ENCODE results near the gene SSBP4. TPM values are rescaled to one million over a fixed set of nuclear protein-coding genes. Genes with fewer than 3 reads are reported as not detected.

Gene SSBP4
- total and polyA plus RNA-seq, 2 donors (not counting 1 experiment from before 2014, with no cell fraction given) = 37.0 to 64.2 TPM

DNA sequence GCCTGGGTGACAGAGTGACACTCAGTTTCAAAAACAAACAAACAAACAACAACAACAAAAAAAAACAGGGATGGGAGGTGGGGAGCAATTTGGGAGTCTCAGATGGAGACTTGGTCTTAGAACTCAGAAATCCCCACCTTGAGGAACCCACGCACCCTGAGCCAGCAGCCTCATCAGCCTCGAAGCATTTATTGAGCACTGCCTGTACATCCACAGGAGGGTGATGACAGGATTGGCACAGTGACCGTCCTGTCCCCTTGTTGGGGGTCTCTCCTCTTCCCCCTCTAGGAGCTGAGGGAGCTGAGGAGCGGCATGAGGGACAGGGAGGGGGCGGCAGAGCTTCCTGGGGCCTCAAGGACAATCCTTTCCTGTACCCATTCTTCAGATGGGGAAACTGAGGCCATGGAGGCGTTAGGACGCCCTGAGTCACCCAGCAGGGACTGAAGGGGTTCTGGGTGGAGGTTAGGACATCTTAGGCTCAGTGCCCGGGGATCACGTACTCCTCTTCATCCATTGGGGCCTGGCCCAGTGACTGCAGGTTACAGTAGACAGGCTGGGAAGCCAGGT is 27.6 kb upstream of the SSBP4 start:
- H3K27me3 Mint-ChIP-seq = no peaks in the 10 kb centered on the region

DNA sequence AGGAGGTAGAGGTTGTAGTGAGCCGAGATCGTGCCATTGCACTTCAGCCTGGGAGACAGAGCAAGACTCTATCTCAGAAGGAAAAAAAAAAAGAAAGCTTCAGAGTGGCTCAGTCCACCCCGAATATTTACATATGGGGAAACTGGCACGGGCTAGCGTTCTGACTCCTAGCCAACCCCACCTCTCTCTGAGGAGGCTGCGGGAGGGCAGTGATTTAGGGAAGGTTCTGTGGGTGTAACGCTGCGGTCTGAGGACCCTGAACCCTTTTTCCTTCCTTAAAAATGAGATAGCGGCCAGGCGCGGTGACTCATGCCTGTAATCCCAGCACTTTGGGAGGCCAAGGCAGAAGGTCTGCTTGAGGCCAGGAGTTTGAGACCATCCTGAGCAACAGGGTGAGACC is 26.8 kb upstream of the SSBP4 start:
- TF ChIP-seq, protein P1, sequence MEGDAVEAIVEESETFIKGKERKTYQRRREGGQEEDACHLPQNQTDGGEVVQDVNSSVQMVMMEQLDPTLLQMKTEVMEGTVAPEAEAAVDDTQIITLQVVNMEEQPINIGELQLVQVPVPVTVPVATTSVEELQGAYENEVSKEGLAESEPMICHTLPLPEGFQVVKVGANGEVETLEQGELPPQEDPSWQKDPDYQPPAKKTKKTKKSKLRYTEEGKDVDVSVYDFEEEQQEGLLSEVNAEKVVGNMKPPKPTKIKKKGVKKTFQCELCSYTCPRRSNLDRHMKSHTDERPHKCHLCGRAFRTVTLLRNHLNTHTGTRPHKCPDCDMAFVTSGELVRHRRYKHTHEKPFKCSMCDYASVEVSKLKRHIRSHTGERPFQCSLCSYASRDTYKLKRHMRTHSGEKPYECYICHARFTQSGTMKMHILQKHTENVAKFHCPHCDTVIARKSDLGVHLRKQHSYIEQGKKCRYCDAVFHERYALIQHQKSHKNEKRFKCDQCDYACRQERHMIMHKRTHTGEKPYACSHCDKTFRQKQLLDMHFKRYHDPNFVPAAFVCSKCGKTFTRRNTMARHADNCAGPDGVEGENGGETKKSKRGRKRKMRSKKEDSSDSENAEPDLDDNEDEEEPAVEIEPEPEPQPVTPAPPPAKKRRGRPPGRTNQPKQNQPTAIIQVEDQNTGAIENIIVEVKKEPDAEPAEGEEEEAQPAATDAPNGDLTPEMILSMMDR (IDR thresholded peaks at IDR 0.05) = no peak
- no peak for TF ChIP-seq EZH2 (IDR thresholded peaks at IDR 0.05; ENCODE audit: borderline replicate concordance, insufficient read depth, low read depth, low read length, poor library complexity, severe bottlenecking)
- WGBS (ENCODE audit: insufficient coverage) = 0% methylated on average over 1 of the region's 11 CpGs
- no peak overlapping the region for H3K27ac ChIP-seq (ENCODE audit: low read length in 2 of 2)
- Mint-ChIP-seq H3K4me3 (peak overlapping the region; percentile 50), H3K27me3 (no peaks in the 10 kb centered on the region), H3K9me3 (ENCODE audit: insufficient read depth) (no peaks in the 10 kb centered on the region), H3K4me1 (peaks cover 51% of the 10 kb centered on the region), H3K27ac (no peak overlapping the region)
- H4K20me1 ChIP-seq (ENCODE audit: control insufficient read depth, insufficient read depth, low read length, poor library complexity, severe bottlenecking) = no peaks in the 10 kb centered on the region
- peaks cover 0 to 5% (median under 1%) of the 10 kb centered on the region in 4 experiments for H3K27me3 ChIP-seq (replicated peaks in 1 of 4; ENCODE audit: control extremely low read depth in 1 of 4, control insufficient read depth in 3 of 4, insufficient read depth in 4 of 4, low read length in 3 of 4)
- DNase-seq (peak; percentile 54), ATAC-seq (ENCODE audit: low read depth) (peak; percentile 13)
- H3K9ac ChIP-seq (ENCODE audit: low read length) = no peak overlapping the region
- peaks cover 0 to 3% of the 10 kb centered on the region in 2 experiments for H3K36me3 ChIP-seq (replicated peaks in 1 of 2; ENCODE audit: control extremely low read depth in 1 of 2, control insufficient read depth in 1 of 2, extremely low read depth in 1 of 2, insufficient read depth in 2 of 2, low read length in 1 of 2)
- peak overlapping the region; percentile 55 for H3K4me2 ChIP-seq (replicated peaks; ENCODE audit: low read depth, low read length, poor library complexity, severe bottlenecking)
- peak overlapping the region in 1 of 5 experiments; percentile 55 for H3K4me3 ChIP-seq (ENCODE audit: control extremely low read depth in 1 of 5, extremely low read depth in 1 of 5, insufficient read depth in 1 of 5, low read depth in 2 of 5, low read length in 4 of 5)
- peaks cover 0 to 5% (median 5%) of the 10 kb centered on the region in 3 donors for H3K9me3 ChIP-seq (ENCODE audit: control extremely low read depth in 1 of 3, control insufficient read depth in 2 of 3, insufficient read depth in 1 of 3, low read length in 2 of 3)
- ChIA-PET POLR2A (interaction anchor here (1.0 kb wide), 1 partner anchor 9 kb away, joined by 4 read pairs; no protein-coding TSS in a partner anchor), CTCF (interaction anchor here (0.6 to 10.6 kb wide), 3 partner anchors 21 to 113 kb away, joined by 3 to 196 read pairs (median 6); no protein-coding TSS in a partner anchor)
- no peak overlapping the region for H2AFZ ChIP-seq (ENCODE audit: insufficient read depth, low read depth, low read length, poor library complexity, severe bottlenecking)
- no peaks in the 10 kb centered on the region for H3K79me2 ChIP-seq (ENCODE audit: control insufficient read depth, insufficient read depth, low read length)
- H3K4me1 ChIP-seq (ENCODE audit: control insufficient read depth in 2 of 2, insufficient read depth in 2 of 2, low read length in 2 of 2) = peaks cover 36 to 48% of the 10 kb centered on the region in 2 donors
- intact Hi-C loops (cut with micrococcal nuclease) = no loop called here

More for the DNA sequence above, 27.6 kb upstream of the SSBP4 start:
- Histone ChIP-seq H2AFZ (ENCODE audit: insufficient read depth, low read depth, low read length, poor library complexity, severe bottlenecking) (no peak overlapping the region), H3K4me3 (ENCODE audit: control extremely low read depth in 1 of 5, extremely low read depth in 1 of 5, insufficient read depth in 1 of 5, low read depth in 2 of 5, low read length in 4 of 5) (no peak overlapping the region), H4K20me1 (ENCODE audit: control insufficient read depth, insufficient read depth, low read length, poor library complexity, severe bottlenecking) (peaks cover 6% of the 10 kb centered on the region), H3K4me2 (replicated peaks; ENCODE audit: low read depth, low read length, poor library complexity, severe bottlenecking) (peak overlapping the region; percentile 55), H3K27me3 (replicated peaks in 1 of 4; ENCODE audit: control extremely low read depth in 1 of 4, control insufficient read depth in 3 of 4, insufficient read depth in 4 of 4, low read length in 3 of 4) (peaks cover 0 to 10% (median 2%) of the 10 kb centered on the region in 4 experiments), H3K36me3 (replicated peaks in 1 of 2; ENCODE audit: control extremely low read depth in 1 of 2, control insufficient read depth in 1 of 2, extremely low read depth in 1 of 2, insufficient read depth in 2 of 2, low read length in 1 of 2) (peaks cover 0 to 3% of the 10 kb centered on the region in 2 experiments), H3K27ac (ENCODE audit: low read length in 2 of 2) (no peak overlapping the region), H3K4me1 (ENCODE audit: control insufficient read depth in 2 of 2, insufficient read depth in 2 of 2, low read length in 2 of 2) (peaks cover 34 to 47% of the 10 kb centered on the region in 2 donors), H3K79me2 (ENCODE audit: control insufficient read depth, insufficient read depth, low read length) (no peaks in the 10 kb centered on the region), H3K9ac (ENCODE audit: low read length) (no peak overlapping the region), H3K9me3 (ENCODE audit: control extremely low read depth in 1 of 3, control insufficient read depth in 2 of 3, insufficient read depth in 1 of 3, low read length in 2 of 3) (peaks cover 0 to 5% (median 5%) of the 10 kb centered on the region in 3 donors)
- ChIA-PET CTCF (interaction anchor here (1.3 to 10.6 kb wide), 3 partner anchors 10 to 112 kb away, joined by 3 to 196 read pairs (median 112); partner anchors contain the start of gene LRRC25), POLR2A (interaction anchor here (0.6 to 1.3 kb wide), 2 partner anchors 10 to 11 kb away, joined by 3 to 5 read pairs; no protein-coding TSS in a partner anchor)
- TF ChIP-seq EZH2 (IDR thresholded peaks at IDR 0.05; ENCODE audit: borderline replicate concordance, insufficient read depth, low read depth, low read length, poor library complexity, severe bottlenecking) = no peak
- TF ChIP-seq, protein P1 (IDR thresholded peaks at IDR 0.05) = no peak
- Mint-ChIP-seq H3K4me3 (no peak overlapping the region), H3K27ac (no peak overlapping the region), H3K4me1 (peaks cover 48% of the 10 kb centered on the region), H3K9me3 (ENCODE audit: insufficient read depth) (no peaks in the 10 kb centered on the region)
- ATAC-seq (ENCODE audit: low read depth) = no peak
- WGBS (ENCODE audit: insufficient coverage) = 93% methylated on average over 4 of the region's 9 CpGs
- intact Hi-C loops (cut with micrococcal nuclease) = no loop called here
- DNase-seq = no peak
